GM12872 (cell line): Measurements from ENCODE around the gene AGPAT3.

Experiments used
- CTCF ChIP-seq: IDR thresholded peaks from 3 replicates; pipeline ENCODE4 v1.5.1; 2011; ENCODE audit warnings: low read depth, mild to moderate bottlenecking, low read length, moderate library complexity; ENCODE audit not compliant: insufficient read depth

AGPAT3 gene

GRCh38 chr21:43986544-43987451 is 121.8 kb downstream of the AGPAT3 start:
- no peak for TF ChIP-seq CTCF

- no peak for TF ChIP-seq CTCF
Measured at GRCh38 chr21:43987509-43987908, 122.5 kb downstream of the AGPAT3 start.

GRCh38 chr21:43988016-43988415 is 123.0 kb downstream of the AGPAT3 start:
- TF ChIP-seq CTCF: no peak

- TF ChIP-seq CTCF: no peak
Measured at GRCh38 chr21:43988506-43989230, 123.6 kb downstream of the AGPAT3 start.

- TF ChIP-seq CTCF: no peak
Measured at GRCh38 chr21:43989401-43989800, 124.4 kb downstream of the AGPAT3 start.

GRCh38 chr21:43991447-43991991 is 126.5 kb downstream of the AGPAT3 start:
- TF ChIP-seq CTCF: no peak

DNA sequence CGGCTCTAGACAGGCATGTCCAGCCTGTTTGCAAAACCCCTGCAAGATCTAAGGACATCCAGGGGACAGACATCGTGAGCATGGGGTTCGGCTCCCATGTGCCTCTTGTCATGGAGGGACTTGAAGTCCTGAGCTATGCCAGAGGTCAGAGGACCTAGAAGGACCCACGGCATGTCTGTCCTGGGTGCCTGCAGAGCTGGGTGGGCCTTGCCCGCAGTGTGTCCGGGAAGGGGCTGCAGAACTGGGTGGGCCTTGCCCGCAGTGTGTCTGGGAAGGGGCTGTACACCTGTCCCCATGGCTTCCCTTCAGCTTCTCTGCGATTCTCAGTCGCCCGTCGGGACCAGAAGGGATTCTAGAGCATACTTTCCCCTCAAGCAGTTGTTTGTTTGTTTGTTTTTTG is 127.1 kb downstream of the AGPAT3 start:
- no peak for TF ChIP-seq CTCF
